ENCODE results near the gene FAAP20.
"Not testable (repeated sequence)": the region's sequence is repeated elsewhere in the genome, so short reads cannot be mapped to it uniquely, and the experiment has no call there.

The FAAP20 gene

GRCh38 chr1:2154022-2154421 is 40.5 kb downstream of the FAAP20 start:
- DNase-seq = no peak

GRCh38 chr1:2152954-2153353 is 41.6 kb downstream of the FAAP20 start:
- no peak for DNase-seq

- DNase-seq = no peak
Measured at GRCh38 chr1:2151911-2152310, 42.7 kb downstream of the FAAP20 start.

- DNase-seq = no peak
Measured at GRCh38 chr1:2151252-2151651, 43.3 kb downstream of the FAAP20 start.

- DNase-seq = no peak
Measured at GRCh38 chr1:2150801-2151200, 43.8 kb downstream of the FAAP20 start.

GRCh38 chr1:2148691-2149090 is 45.9 kb downstream of the FAAP20 start:
- DNase-seq = peak; percentile 79

- DNase-seq = not testable (repeated sequence)
Measured at GRCh38 chr1:2147869-2148268, 46.7 kb downstream of the FAAP20 start.

- DNase-seq = no peak
Measured at GRCh38 chr1:2146836-2147517, 47.6 kb downstream of the FAAP20 start.

- no peak for DNase-seq
Measured at GRCh38 chr1:2145946-2146835, 48.4 kb downstream of the FAAP20 start.

- DNase-seq = no peak
Measured at GRCh38 chr1:2144501-2145090, 50.0 kb downstream of the FAAP20 start.

- DNase-seq = no peak
Measured at GRCh38 chr1:2143814-2144500, 50.6 kb downstream of the FAAP20 start.

- no peak for DNase-seq
Measured at GRCh38 chr1:2141025-2141424, 53.5 kb downstream of the FAAP20 start.
